HG03565 (cell line): Measurements from ENCODE around the gene SMO.
A peak's percentile ranks its signal among the peaks of the same experiment; 100 is the strongest.
"Not testable (repeated sequence)": the region's sequence is repeated elsewhere in the genome, so short reads cannot be mapped to it uniquely, and the experiment has no call there.

Experiments used
- ATAC-seq: cut with Tn5 transposase; IDR thresholded peaks from one replicate; pipeline ENCODE4 v1.9.1; 2021; ENCODE audit warnings: mild to moderate bottlenecking, moderate library complexity; ENCODE audit not compliant: unreplicated experiment

The SMO gene

DNA sequence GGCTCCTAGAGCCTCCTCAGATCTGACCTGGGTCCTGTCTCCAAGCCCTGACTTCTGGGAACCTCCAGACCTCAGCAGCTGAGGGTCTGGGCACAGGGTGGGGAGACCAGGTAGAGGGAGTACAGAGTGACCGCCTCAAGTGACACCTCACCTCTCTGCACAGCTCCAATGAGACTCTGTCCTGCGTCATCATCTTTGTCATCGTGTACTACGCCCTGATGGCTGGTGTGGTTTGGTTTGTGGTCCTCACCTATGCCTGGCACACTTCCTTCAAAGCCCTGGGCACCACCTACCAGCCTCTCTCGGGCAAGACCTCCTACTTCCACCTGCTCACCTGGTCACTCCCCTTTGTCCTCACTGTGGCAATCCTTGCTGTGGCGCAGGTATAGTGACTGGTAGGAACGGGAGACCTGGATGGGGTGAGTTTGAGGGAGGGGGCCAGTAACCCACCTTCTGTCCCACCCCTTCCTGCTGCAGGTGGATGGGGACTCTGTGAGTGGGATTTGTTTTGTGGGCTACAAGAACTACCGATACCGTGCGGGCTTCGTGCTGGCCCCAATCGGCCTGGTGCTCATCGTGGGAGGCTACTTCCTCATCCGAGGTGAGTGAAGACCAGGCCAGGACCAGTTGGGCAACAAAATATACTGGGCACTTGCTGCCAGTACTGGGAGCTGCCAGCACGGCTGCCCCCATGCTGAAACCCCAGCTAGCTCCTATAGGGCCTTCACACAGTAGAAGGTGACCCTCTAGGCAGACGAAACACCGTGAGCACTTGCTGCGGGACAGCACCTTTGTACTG, 17.8 kb downstream of the SMO start:
- ATAC-seq: no peak

DNA sequence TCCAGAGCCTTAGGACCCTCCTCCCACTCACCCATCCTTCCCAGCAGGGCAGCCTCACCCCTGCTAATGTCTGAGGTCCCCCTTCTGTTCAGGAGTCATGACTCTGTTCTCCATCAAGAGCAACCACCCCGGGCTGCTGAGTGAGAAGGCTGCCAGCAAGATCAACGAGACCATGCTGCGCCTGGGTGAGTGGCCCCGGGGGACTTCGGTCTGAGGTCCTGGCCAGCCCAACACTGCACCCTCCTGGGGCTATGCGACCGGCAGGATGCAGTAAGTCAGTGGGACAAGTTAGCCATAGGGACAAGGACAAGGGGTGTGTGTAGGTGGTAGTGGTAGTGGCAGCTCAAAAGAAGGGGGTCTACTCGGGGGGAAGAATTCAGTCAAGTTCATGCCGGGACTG, 20.2 kb downstream of the SMO start:
- ATAC-seq: no peak

DNA sequence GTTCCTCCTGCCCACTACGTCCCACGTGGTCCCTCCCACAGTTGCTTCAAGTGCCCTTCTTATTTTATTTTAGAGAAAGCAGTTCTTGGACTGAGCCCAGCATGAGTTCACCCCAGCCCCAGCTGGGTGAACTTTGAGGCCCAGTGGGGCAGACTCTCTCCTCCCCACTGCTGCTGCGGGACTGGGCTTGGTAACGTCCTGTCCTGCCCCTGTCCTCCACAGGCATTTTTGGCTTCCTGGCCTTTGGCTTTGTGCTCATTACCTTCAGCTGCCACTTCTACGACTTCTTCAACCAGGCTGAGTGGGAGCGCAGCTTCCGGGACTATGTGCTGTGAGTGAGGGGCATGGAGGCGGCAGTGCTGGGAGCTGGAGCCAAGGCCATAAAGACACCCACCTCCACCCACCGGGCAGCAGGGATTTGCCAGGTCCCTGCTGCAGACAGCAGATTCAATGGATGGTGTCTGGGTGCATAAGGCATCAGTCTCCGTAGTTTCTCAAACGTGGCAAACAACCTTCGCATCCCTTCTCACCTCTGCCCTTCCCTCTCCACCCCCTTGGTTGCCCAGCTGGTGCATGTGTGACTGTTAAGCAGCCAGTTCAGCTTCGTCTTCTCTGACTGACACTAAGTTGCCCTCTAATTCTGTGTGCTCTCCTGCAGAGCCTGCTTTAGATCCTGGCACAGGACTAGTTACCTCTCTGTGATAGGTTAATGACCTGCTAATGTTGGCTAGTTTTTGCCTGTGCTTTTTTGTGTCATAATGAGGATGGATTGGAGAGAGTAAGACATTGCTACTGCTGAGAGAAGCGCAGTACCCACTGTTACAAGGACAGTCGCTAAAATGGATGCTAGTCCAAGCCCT, 20.9 kb downstream of the SMO start:
- no peak for ATAC-seq

DNA sequence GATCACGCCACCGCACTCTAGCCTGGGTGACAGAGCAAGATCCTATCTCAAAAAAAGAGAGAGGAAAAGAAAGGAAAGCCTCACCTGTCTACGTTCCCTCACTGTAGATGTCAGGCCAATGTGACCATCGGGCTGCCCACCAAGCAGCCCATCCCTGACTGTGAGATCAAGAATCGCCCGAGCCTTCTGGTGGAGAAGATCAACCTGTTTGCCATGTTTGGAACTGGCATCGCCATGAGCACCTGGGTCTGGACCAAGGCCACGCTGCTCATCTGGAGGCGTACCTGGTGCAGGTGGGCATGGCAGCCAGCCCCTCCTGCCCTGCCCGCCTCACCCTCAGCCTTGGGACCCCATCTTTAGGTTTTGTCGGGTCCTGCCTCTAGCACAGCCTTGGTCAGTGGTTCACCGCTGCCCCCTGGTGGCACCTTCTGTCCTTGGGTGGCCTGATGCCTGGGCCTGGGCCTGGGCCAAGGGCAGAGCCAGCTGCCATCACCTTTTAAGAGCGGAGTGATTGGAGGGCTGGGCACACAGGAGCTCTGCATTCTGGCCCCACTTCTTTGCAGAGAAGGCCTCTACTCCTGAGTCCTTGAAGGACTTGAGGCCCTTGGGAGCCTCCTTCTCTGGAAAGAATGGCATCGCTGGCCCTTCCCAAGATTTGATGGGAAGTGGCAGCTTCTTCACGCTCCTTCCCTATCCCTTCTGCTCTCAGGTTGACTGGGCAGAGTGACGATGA, 22.0 kb downstream of the SMO start:
- ATAC-seq: no peak

DNA sequence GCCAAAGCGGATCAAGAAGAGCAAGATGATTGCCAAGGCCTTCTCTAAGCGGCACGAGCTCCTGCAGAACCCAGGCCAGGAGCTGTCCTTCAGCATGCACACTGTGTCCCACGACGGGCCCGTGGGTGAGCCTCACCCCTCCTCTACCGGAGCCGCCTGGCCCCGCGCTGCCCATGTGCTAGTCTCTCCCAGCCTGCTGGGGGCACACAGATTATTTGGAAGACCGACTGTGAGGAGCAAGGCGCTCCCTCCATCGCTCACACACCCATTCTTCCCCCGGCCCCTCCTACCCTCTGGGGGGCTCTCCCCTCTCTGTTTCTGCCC, 22.5 kb downstream of the SMO start:
- ATAC-seq: no peak

DNA sequence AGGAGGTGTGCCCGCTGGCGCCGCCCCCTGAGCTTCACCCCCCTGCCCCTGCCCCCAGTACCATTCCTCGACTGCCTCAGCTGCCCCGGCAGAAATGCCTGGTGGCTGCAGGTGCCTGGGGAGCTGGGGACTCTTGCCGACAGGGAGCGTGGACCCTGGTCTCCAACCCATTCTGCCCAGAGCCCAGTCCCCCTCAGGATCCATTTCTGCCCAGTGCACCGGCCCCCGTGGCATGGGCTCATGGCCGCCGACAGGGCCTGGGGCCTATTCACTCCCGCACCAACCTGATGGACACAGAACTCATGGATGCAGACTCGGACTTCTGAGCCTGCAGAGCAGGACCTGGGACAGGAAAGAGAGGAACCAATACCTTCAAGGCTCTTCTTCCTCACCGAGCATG, 23.7 kb downstream of the SMO start:
- no peak for ATAC-seq

DNA sequence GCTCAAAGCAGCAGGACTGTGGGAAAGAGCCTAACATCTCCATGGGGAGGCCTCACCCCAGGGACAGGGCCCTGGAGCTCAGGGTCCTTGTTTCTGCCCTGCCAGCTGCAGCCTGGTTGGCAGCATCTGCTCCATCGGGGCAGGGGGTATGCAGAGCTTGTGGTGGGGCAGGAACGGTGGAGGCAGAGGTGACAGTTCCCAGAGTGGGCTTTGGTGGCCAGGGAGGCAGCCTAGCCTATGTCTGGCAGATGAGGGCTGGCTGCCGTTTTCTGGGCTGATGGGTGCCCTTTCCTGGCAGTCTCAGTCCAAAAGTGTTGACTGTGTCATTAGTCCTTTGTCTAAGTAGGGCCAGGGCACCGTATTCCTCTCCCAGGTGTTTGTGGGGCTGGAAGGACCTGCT, 24.2 kb downstream of the SMO start:
- ATAC-seq: no peak

DNA sequence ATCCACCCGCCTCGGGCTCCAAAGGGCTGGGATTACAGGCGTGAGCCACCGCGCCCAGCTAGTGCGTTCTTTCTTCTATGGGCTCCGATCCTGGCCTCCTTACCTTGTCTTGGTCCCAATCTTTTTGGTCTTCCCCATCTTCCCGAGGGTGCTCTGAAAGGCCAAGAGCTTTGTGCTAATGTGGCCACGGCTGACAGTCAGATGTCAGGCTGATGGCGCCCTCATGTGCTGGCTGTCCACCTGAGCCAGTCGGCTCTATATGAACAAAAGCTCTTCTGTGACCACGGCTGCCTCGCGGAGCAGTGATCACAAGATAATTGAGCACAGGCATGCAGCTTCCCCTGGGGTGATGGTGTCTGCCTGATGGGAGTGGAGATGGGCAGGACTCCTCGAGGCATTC, 25.4 kb downstream of the SMO start:
- no peak for ATAC-seq

DNA sequence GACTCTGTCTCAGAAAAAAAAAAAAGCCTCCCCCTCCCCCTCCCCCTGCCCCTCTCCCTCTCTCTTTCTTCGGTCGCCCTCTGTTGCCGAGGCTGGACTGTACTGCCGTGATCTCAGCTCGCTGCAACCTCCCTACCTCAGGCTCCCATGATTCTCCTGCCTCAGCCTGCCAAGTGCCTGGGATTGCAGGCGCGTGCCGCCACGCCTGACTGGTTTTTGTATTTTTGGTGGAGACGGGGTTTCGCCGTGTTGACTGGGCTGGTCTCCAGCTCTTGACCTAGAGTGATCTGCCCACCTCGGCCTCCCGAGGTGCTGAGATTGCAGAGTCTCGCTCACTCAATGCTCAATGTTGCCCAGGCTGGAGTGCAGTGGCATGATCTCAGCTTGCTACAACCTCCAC, 27.3 kb downstream of the SMO start:
- not testable (repeated sequence) for ATAC-seq

DNA sequence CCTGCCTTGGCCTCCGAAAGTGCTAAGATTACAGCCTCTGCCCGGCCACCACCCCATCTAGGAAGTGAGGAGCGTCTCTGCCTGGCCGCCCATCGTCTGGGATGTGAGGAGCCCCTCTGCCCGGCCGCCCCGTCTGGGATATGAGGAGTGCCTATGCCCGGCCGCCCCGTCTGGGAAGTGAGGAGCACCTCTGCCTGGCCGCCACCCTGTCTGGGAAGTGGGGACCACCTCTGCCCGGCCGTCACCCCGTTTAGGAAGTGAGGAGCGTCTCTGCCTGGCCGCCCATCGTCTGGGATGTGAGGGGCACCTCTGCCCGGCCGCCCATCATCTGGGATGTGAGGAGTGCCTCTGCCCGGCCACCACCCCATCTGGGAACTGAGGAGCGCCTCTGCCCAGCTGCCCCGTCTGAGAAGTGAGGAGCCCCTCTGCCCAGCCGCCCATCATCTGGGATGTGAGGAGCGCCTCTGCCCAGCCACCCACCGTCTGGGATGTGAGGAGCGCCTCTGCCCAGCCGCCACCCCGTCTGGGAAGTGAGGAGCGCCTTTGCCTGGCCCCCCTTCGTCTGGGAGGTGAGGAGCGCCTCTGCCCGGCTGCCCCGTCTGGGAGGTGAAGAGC, 27.8 kb downstream of the SMO start:
- ATAC-seq: not testable (repeated sequence)

DNA sequence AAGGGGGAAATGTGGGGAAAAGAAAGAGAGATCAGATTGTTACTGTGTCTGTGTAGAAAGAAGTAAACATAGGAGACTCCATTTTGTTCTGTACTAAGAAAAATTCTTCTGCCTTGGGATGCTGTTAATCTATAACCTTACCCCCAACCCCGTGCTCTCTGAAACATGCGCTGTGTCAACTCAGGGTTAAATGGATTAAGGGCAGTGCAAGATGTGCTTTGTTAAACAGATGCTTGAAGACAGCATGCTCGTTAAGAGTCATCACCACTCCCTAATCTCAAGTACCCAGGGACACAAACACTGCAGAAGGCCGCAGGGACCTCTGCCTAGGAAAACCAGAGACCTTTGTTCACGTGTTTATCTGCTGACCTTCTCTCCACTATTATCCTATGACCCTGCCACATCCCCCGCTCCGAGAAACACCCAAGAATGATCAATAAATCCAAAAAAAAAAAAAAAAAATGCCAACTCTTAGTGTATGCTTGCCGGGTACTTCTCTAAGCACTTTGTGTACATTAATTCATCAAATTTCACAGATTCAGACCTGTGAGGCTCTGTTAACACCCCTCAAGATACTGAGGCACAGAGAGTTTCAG, 28.5 kb downstream of the SMO start:
- not testable (repeated sequence) for ATAC-seq

DNA sequence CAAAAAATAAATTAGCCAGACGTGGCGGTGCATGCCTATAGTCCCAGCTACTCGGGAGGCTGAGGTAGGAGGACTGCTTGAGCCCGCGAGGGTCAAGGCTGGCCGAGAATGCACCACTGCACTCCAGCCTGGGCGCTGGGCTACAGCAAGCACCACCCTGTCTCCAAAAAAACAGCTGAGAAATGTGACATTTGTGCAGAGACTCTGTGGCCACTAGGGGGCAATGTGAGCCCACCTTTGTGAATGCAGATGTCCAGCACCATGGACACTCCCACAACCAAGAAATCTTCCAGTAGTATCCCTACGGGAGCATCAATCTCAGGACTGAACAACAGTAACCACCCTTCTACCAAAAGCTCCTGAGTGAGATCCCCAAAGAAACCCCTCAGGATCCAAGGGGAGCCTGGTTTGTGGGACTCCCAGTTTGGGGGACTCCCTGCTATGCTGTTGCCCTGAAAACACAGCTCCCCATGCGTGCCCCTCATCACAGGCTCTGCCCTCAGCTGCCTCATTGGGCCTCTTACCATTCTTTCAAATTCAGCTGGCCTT, 30.2 kb downstream of the SMO start:
- ATAC-seq: no peak

DNA sequence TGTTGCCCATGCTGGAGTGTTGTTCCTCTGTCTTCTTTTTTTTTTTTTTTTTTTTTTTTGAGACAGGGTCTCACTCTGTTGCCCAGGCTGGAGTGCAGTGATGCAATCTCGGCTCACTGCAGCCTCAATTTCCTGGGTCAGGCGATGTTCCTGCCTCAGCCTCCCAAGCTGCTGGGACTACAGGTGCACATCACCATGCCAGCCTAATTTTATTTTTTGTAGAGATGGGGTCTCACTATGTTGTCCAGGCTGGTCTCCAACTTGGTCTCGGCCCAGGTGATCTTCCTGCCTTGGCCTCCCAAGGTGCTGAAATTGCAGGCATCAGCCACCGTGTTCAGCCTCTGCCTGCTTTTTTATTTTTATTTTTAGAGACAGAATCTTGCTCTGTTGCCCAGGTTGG, 30.7 kb downstream of the SMO start:
- ATAC-seq: not testable (repeated sequence)

DNA sequence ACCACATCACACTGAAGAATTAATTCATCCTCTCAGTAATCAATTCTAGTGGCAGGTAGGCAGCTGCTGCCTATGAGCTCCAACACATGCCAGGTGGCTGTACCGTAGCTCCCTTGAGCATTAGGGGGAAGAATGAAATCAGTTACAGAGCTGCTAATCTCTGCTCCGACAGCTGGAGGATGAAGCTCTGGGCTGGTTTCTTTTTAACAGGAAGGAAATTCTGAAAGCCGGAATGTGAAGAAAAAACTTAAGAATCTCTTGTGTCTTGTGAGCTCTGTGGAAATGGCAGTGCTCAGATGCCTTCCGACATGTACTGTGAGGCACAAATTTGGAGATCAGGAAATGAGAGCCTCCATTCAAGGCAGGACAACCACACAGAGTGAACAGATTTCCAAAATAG, 33.6 kb downstream of the SMO start:
- ATAC-seq: no peak

DNA sequence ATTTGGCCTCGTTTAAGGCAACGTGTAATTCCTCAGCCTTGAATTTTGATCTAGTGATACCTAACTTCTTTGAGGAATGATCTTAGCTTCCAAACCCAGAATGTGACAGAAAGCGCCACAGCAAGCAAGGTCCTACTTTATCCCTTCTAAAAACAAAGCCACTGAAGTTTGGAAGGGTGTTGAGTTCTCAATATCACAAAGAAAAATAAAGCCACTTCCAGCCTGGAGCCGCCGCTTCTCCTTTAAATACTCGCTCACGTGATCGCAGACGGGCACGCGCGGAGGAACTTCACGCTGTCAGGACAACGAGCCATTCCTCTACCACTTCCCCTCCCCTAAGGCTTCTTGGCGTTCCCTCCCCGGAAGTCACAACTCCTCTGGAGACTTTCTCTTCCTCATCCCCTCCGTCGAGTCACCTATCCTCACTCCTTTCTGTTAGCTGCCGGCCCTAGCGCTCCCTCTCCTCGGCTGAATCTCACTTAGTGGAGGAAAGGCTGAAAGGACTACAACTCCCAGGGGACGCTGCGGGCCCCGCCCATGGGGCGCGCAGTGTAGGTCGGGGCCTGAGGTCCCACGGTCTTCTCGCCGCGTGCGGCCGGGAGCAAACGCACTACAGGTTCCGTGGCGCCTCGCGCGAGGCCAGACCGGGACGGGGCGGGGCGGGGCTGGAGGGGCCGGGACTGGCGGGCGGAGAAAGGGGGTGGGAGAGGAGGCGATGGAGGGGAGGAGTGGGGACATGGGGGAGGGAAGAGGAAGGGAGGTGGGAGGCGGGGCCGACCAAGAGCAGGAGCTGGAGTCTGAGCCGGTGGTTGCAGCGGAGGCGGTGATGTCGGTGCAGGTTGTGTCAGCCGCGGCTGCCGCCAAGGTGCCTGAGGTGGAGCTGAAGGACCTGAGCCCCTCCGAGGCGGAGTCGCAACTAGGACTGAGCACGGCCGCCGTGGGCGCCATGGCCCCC, 36.1 kb downstream of the SMO start, which contains the start of gene AHCYL2:
TSS of gene AHCYL2 (plus strand) at position 780 of the 955 bp plus-strand sequence.
- peak; percentile 87 for ATAC-seq

DNA sequence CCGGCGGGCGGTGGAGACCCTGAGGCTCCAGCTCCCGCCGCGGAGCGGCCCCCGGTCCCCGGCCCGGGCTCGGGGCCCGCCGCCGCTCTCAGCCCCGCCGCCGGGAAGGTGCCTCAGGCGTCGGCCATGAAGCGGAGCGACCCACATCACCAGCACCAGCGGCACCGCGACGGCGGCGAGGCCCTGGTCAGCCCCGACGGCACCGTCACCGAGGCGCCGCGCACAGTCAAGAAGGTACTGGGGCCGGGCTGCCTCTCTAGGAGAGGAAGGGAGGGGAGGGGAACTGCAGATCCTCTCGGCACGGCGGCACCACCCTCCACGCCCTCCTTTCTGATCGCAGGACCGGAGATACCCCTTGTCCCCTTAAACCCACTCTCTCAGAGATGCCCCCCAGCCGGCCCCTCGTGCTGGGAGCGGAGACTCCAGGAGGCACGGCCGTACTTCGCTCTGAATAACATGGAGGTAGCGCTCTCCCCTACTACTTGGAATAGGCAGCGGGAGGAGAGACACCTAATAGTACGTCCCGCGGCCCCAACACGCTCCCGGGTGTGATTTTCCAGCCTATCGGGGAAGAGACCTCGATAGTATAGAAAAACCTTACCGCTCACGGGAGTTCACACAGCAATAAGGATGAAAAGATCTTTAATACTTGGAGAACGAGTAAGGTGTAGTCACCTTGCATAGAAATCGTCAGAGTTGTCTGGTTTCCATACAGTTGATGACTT, 36.9 kb downstream of the SMO start:
- ATAC-seq: peak; percentile 22

DNA sequence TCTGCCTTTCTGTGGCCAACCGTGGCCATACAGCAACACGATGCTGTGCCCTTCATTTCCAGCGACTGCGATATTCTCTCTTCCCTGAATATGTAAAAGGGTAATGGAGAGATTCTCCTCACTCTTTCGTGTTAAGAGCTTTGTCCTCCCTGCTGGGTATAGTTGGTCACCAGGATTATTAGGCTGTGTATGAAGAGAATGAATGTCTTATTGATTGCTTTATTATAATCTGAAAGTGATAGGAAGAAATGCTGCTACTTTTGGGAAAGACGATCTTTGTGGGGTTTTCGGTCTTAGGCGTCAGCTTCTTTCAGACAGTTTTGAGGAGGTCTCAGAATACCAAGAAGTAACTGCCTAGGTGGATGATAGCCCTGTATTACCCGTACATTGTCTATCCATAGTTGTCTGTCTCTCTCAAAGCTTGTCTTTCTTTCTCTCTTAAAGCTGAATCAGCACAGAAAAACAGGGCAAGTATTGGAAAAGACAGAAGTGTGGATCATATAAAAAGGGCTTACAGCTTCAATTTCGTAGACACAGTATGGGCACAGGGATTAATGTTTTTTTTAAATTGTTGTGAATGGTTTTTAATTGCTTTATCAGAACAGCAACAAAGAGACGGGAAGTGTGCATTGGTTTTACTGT, 37.6 kb downstream of the SMO start:
- no peak for ATAC-seq
